Body of pancreas (tissue), 4 donors: ENCODE measurements around the gene TGIF2. TPM values are rescaled to one million over a fixed set of nuclear protein-coding genes. Genes with fewer than 3 reads are reported as not detected.

Experiments used
- ATAC-seq: fragments of 150-250 bp; one replicate; pipeline ENCODE4 v1.9.1; 2016
- DNase-seq, 4 donors: peaks; one replicate each; pipeline ENCODE4 v3.0.0-alpha.2; 2019
- H3K27ac ChIP-seq, 4 donors: fragments of 200-600 bp; sonication (generic); 1 replicate in 3 of 4; 2 replicates in 1 of 4; pipeline versions ENCODE4 v1.5.1 to v1.6.1; 2016 to 2019; ENCODE audit warnings: mild to moderate bottlenecking in 1 of 4, mixed read lengths in 1 of 4, moderate library complexity in 1 of 4
- H3K27me3 ChIP-seq, 2 donors: fragments of 200-600 bp; sonication (generic); one replicate each; pipeline ENCODE4 v1.6.0; 2016; ENCODE audit warnings: mild to moderate bottlenecking in 1 of 2
- H3K36me3 ChIP-seq, 2 donors: fragments of 200-600 bp; sonication (generic); replicated peaks in 1 of 2; 2 replicates each; pipeline ENCODE4 v1.5.1; 2016; ENCODE audit warnings: low read depth in 2 of 2; ENCODE audit not compliant: insufficient read depth in 1 of 2
- H3K4me1 ChIP-seq: fragments of 200-600 bp; sonication (generic); one replicate; pipeline ENCODE4 v1.6.0; 2016
- H3K4me3 ChIP-seq, 2 donors: fragments of 200-600 bp; sonication (generic); 1 replicate in 1 of 2; 2 replicates in 1 of 2; pipeline ENCODE4 v1.5.1; 2016 to 2019
- H3K9me3 ChIP-seq, 3 donors: fragments of 200-600 bp; sonication (generic); 1 replicate in 2 of 3; 2 replicates in 1 of 3; pipeline ENCODE4 v1.5.1; 2016
- POLR2A ChIP-seq, 3 donors: fragments of 450-650 bp; IDR thresholded peaks; one replicate each; pipeline ENCODE4 v1.6.1; 2016; ENCODE audit warnings: antibody characterized with exemption in 3 of 3, mild to moderate bottlenecking in 2 of 3
- WGBS, 2 donors: methylation state at CpG; one replicate each; pipeline ENCODE4 v1.1.5; 2017; 5-methylcytosine and 5-hydroxymethylcytosine counted together
- intact Hi-C: fragments of 100-400 bp; cut with DNase I; formaldehyde crosslinking; loops from one replicate; pipeline ENCODE4 v1.15.1; 2023
- total RNA-seq, 2 donors: library from RNA; depleted of rRNA; stranded (reverse); fragments of >200 nt; gene quantifications; one replicate each; pipeline ENCODE4 v1.1.0, GENCODE V29; 2016
- TF ChIP-seq, protein P1 (sequence below), 7 experiments: fragments of 450-650 bp in 4 of 7; fragments of 200-600 bp in 3 of 7; sonication (generic) in 3 of 7; IDR thresholded peaks; one replicate each; pipeline ENCODE4 v1.5.1; 2016 to 2019; ENCODE audit warnings: antibody characterized with exemption in 7 of 7

TGIF2 gene
- total RNA-seq = 10 to 100 TPM; 15.2 to 18.7 TPM

DNA sequence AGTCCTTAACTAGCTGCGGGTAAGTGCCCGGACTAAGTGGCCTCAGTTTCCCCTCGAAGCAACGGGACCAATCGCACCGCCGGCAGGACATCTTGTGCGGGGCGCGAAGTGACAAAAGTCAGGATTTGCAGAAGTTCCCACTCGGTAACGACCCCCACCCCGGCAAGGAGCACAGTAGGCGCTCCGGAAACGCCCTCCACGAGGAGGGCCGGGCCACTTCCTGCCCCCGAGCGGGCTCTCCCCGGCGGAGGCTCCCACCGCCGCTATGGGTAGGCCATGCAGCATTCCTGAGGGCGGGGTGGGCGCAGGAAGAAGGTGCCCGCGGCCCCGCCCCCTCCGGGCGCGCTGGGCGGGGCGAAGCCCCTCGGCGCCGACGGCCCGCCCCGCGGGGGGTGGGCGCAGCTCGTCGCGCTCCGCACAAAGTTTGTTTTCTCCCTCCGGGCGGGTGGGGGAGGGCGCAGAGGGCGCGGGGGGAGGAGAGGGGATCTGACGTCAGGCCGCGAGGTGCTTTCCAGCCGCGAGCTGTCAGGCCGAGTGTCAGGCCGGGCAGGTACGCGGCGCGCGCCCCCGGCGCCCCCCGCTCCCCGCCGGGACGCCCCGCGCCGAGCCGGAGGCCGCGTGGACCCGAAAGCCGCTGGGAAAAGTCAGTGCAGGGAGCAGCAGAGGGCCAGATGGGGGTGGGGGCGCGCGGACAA is at the start of gene TGIF2:
TSS of gene TGIF2 (plus strand) at position 495 of the 695 bp plus-strand sequence. CDS start 5,178 bp downstream, outside the sequence.
- WGBS, 2 donors = 1 to 4% methylated on average over 19 to 55 of the region's 80 CpGs
- DNase-seq (peak; percentile 83 to 89 (median 86)), ATAC-seq (peak; percentile 80)
- intact Hi-C loops = no loop called here
- H3K36me3 ChIP-seq = no peaks in the 10 kb centered on the region
- H3K4me3 ChIP-seq = peak within 1 kb of the TSS; percentile 78 to 86
- peaks cover 33% of the 10 kb centered on the region for H3K4me1 ChIP-seq
- no peaks in the 10 kb centered on the region for H3K27me3 ChIP-seq
- H3K27ac ChIP-seq = peak within 1 kb of the TSS; percentile 87 to 98 (median 96)
- H3K9me3 ChIP-seq = no peaks in the 10 kb centered on the region
- TF ChIP-seq, protein P1, sequence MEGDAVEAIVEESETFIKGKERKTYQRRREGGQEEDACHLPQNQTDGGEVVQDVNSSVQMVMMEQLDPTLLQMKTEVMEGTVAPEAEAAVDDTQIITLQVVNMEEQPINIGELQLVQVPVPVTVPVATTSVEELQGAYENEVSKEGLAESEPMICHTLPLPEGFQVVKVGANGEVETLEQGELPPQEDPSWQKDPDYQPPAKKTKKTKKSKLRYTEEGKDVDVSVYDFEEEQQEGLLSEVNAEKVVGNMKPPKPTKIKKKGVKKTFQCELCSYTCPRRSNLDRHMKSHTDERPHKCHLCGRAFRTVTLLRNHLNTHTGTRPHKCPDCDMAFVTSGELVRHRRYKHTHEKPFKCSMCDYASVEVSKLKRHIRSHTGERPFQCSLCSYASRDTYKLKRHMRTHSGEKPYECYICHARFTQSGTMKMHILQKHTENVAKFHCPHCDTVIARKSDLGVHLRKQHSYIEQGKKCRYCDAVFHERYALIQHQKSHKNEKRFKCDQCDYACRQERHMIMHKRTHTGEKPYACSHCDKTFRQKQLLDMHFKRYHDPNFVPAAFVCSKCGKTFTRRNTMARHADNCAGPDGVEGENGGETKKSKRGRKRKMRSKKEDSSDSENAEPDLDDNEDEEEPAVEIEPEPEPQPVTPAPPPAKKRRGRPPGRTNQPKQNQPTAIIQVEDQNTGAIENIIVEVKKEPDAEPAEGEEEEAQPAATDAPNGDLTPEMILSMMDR (IDR thresholded peaks at IDR 0.05) = no peak
- peak; percentile 66 to 75 (median 71) for TF ChIP-seq POLR2A (IDR thresholded peaks at IDR 0.05)

GRCh38 chr20:36525620-36526365 is 47.6 kb upstream of the TGIF2 start:
- 84 to 100% methylated on average over 2 to 17 of the region's 17 CpGs for WGBS, 2 donors
- no peak for ATAC-seq
- no peaks in the 10 kb centered on the region for H3K4me1 ChIP-seq
- H3K9me3 ChIP-seq = no peaks in the 10 kb centered on the region
- intact Hi-C loops = no loop called here
- peaks cover 0 to 14% of the 10 kb centered on the region in 2 donors for H3K36me3 ChIP-seq
- DNase-seq = no peak
- TF ChIP-seq, protein P1 (IDR thresholded peaks at IDR 0.05) = no peak
- TF ChIP-seq POLR2A (IDR thresholded peaks at IDR 0.05) = no peak
- H3K27ac ChIP-seq = no peak overlapping the region
- no peak overlapping the region for H3K4me3 ChIP-seq
- no peaks in the 10 kb centered on the region for H3K27me3 ChIP-seq

- H3K4me3 ChIP-seq = no peak overlapping the region
- no peaks in the 10 kb centered on the region for H3K4me1 ChIP-seq
- DNase-seq = no peak
- no peaks in the 10 kb centered on the region for H3K9me3 ChIP-seq
- intact Hi-C loops = no loop called here
- H3K27ac ChIP-seq = peak overlapping the region in 1 of 4 donors; percentile 46
- H3K27me3 ChIP-seq = no peaks in the 10 kb centered on the region
- peaks cover 0 to 14% of the 10 kb centered on the region in 2 donors for H3K36me3 ChIP-seq
- ATAC-seq = no peak
- TF ChIP-seq POLR2A (IDR thresholded peaks at IDR 0.05) = no peak
- TF ChIP-seq, protein P1 (IDR thresholded peaks at IDR 0.05) = no peak
- 94 to 96% methylated on average over 20 to 29 of the region's 29 CpGs for WGBS, 2 donors
These were observed 46.8 kb upstream of the TGIF2 start for GRCh38 chr20:36526521-36527011.

- intact Hi-C loops = no loop called here
- ATAC-seq (peak; percentile 45), DNase-seq (peak; percentile 37 to 76 (median 52))
- Histone ChIP-seq H3K36me3 (peaks cover 0 to 9% of the 10 kb centered on the region in 2 donors), H3K4me1 (no peaks in the 10 kb centered on the region), H3K27me3 (no peaks in the 10 kb centered on the region), H3K4me3 (no peak overlapping the region), H3K27ac (peak overlapping the region in 2 of 4 donors; percentile 40 to 46), H3K9me3 (no peaks in the 10 kb centered on the region)
- 85 to 86% methylated on average over 32 of the region's 32 CpGs for WGBS, 2 donors
- no peak for TF ChIP-seq POLR2A (IDR thresholded peaks at IDR 0.05)
- TF ChIP-seq, protein P1 (IDR thresholded peaks at IDR 0.05) = no peak
These were observed 45.9 kb upstream of the TGIF2 start for GRCh38 chr20:36527331-36528125.
